Measurements from ENCODE around the gene BEX4. TPM values are rescaled to one million over a fixed set of nuclear protein-coding genes. Genes with fewer than 3 reads are reported as not detected.
"Not testable (repeated sequence)": the region's sequence is repeated elsewhere in the genome, so short reads cannot be mapped to it uniquely, and the experiment has no call there.

Gene BEX4
- total RNA-seq, 8 experiments from 2014 or later = 0.56 to 199 (median 110) TPM

GRCh38 chrX:103211012-103211715 is 3.7 kb upstream of the BEX4 start:
- in situ Hi-C loops (cut with MboI; ENCODE audit: low pct_unique_long_range_greater_than_20kb in 2 of 9, low sequenced_read_pairs in 9 of 9, unreplicated experiment in 9 of 9) = no loop called here
- no peak overlapping the region for H3K27ac ChIP-seq
- peak in 5 of 8 experiments; percentile 28 to 69 (median 52) for ATAC-seq (replicated peaks in 6 of 8)
- H3K4me3 ChIP-seq = no peak overlapping the region
- H3K4me1 ChIP-seq (replicated peaks in 1 of 2) = no peaks in the 10 kb centered on the region
- whole genome bisulfite sequencing, 10 experiments = 21 to 60% (median 39%) methylated on average over 3 to 4 of the region's 7 CpGs; no CpG with 5 or more reads in 7 of the 10 experiments

DNA sequence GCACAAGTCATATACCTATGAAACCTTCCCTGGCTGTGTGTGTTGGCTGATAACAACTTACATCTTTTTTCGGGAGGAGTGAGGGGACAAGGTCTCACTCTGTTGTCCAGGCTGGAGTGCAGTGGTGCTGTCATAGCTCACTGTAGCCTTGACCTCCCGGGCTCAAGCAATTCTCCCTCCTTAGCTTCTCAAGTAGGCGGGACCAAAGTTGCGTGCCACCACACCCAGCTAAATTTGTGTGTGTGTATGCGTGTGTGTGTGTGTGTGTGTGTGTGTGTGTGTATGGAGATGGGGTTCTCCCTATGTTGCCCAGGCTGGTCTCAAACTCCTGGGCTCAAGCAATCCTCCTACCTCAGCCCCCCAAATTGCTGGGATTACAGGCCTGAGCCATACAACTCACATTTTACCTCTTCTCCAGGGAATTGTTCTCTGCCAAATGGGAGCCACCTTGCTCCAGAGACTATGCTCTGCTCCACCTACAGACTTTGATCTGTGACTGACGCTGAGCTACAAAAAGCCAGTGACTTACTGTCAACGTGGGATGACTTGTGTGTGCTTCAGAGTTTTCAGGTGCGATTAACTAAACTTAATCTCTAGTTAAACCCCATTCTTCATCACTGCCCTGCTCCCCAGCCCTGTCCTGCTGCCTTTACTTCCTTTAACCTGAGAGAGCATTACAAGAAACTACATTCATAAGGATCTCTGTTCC is 2.0 kb upstream of the BEX4 start:
- H3K27ac ChIP-seq = no peak overlapping the region
- in situ Hi-C loops (cut with MboI; ENCODE audit: low pct_unique_long_range_greater_than_20kb in 2 of 9, low sequenced_read_pairs in 9 of 9, unreplicated experiment in 9 of 9) = no loop called here
- ATAC-seq (replicated peaks in 6 of 8) = peak in 1 of 8 experiments; percentile 19
- 40 to 100% methylated on average over 1 of the region's 8 CpGs; no CpG with 5 or more reads in 8 of the 10 experiments for WGBS, 10 experiments
- no peak overlapping the region for H3K4me3 ChIP-seq
- peaks cover 0 to 7% of the 10 kb centered on the region in 2 donors for H3K4me1 ChIP-seq (replicated peaks in 1 of 2)

DNA sequence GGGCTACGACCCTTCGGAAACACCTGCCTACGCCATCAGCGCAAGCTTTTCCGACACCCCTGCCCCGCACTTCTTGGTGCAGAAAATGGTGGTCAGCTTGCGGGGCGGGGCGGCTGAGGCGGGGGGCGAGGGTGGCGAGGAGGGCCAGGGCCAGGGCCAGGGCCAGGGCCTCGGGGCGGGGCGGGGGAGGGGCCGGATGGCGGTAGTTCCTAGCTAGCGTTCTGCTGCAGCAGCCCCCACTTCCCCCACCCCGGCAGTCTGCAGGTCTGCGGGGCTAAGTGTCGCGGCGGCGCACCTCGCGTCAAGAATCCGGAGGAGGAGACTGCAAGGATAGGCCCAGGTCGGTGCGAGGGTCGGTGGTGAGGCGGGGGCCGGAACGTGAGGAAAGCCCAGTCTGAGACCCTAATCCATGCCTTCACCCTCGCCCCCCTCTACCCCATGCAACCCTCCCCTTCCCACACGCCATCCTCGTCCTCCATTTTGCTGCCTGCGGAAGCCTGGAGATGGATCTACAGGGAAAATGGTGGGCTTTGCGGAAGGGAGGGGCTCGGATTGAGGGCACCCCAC is 600 bp downstream of the BEX4 start:
- peaks cover 0 to 7% of the 10 kb centered on the region in 2 donors for H3K4me1 ChIP-seq (replicated peaks in 1 of 2)
- WGBS, 10 experiments = no CpG with 5 or more reads among the region's 39 CpGs
- peak overlapping the region; percentile 60 to 98 (median 87) for H3K4me3 ChIP-seq
- in situ Hi-C loops (cut with MboI; ENCODE audit: low pct_unique_long_range_greater_than_20kb in 2 of 9, low sequenced_read_pairs in 9 of 9, unreplicated experiment in 9 of 9) = no loop called here
- H3K27ac ChIP-seq = peak overlapping the region; percentile 98 to 99
- peak in 6 of 8 experiments; percentile 43 to 77 (median 68) for ATAC-seq (replicated peaks in 6 of 8)

- WGBS, 10 experiments = 79% methylated on average over 21 of the region's 39 CpGs; no CpG with 5 or more reads in 9 of the 10 experiments
- ATAC-seq (replicated peaks in 6 of 8) = no peak
- Histone ChIP-seq H3K4me3 (no peak overlapping the region), H3K4me1 (replicated peaks in 1 of 2) (peaks cover 0 to 7% of the 10 kb centered on the region in 2 donors), H3K27ac (no peak overlapping the region)
- in situ Hi-C loops (cut with MboI; ENCODE audit: low pct_unique_long_range_greater_than_20kb in 2 of 9, low sequenced_read_pairs in 9 of 9, unreplicated experiment in 9 of 9) = no loop called here
These were observed 5.8 kb downstream of the BEX4 start for GRCh38 chrX:103220511-103221323.

GRCh38 chrX:103225918-103226317 is 11.0 kb downstream of the BEX4 start:
- in situ Hi-C loops (cut with MboI; ENCODE audit: low pct_unique_long_range_greater_than_20kb in 2 of 9, low sequenced_read_pairs in 9 of 9, unreplicated experiment in 9 of 9); H3K27ac ChIP-seq; H3K4me3 ChIP-seq; ATAC-seq (replicated peaks in 6 of 8); H3K4me1 ChIP-seq (replicated peaks in 1 of 2): not testable (repeated sequence)
- 0 to 100% (median 51%) methylated on average over 1 to 4 of the region's 4 CpGs; no CpG with 5 or more reads in 5 of the 10 experiments for WGBS, 10 experiments

DNA sequence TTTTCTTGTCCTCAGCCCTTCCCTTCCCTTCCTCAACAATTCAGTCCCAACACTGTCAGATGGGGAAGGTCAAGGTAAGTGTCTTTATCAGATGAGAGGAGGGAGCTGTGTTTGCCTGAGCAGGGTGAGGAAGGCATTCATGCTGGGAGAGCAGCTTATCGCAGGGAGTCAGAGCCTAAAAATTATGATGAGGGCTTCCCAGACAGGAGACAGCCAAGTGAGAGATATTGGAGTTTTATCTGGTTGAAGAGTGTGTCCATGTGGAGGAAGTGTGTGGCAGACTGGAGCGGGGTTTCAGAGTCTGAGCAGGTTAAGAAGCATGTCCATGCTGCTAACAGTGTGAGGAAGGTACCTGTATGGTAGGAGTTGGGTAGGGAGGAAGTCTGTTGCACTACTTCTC is 18.4 kb downstream of the BEX4 start:
- ATAC-seq (replicated peaks in 6 of 8) = no peak
- in situ Hi-C loops (cut with MboI; ENCODE audit: low pct_unique_long_range_greater_than_20kb in 2 of 9, low sequenced_read_pairs in 9 of 9, unreplicated experiment in 9 of 9) = no loop called here
- no peaks in the 10 kb centered on the region for H3K4me1 ChIP-seq (replicated peaks in 1 of 2)
- H3K4me3 ChIP-seq = no peak overlapping the region
- H3K27ac ChIP-seq = no peak overlapping the region
- WGBS, 10 experiments = 0 to 100% (median 20%) methylated on average over 1 of the region's 2 CpGs; no CpG with 5 or more reads in 6 of the 10 experiments

- H3K4me3 ChIP-seq = no peak overlapping the region
- no peak for ATAC-seq (replicated peaks in 6 of 8)
- no peaks in the 10 kb centered on the region for H3K4me1 ChIP-seq (replicated peaks in 1 of 2)
- no peak overlapping the region for H3K27ac ChIP-seq
- WGBS, 10 experiments = 86% methylated on average over 1 of the region's 1 CpG; no CpG with 5 or more reads in 9 of the 10 experiments
- in situ Hi-C loops (cut with MboI; ENCODE audit: low pct_unique_long_range_greater_than_20kb in 2 of 9, low sequenced_read_pairs in 9 of 9, unreplicated experiment in 9 of 9) = no loop called here
These were observed 20.0 kb downstream of the BEX4 start for GRCh38 chrX:103234869-103235268.

GRCh38 chrX:103235608-103236007 is 20.7 kb downstream of the BEX4 start:
- ATAC-seq (replicated peaks in 6 of 8); H3K27ac ChIP-seq; H3K4me1 ChIP-seq (replicated peaks in 1 of 2); in situ Hi-C loops (cut with MboI; ENCODE audit: low pct_unique_long_range_greater_than_20kb in 2 of 9, low sequenced_read_pairs in 9 of 9, unreplicated experiment in 9 of 9); H3K4me3 ChIP-seq: not testable (repeated sequence)
- WGBS, 10 experiments = 25 to 100% (median 72%) methylated on average over 1 to 2 of the region's 2 CpGs; no CpG with 5 or more reads in 4 of the 10 experiments

GRCh38 chrX:103236296-103236695 is 21.4 kb downstream of the BEX4 start:
- Histone ChIP-seq H3K4me3 (no peak overlapping the region), H3K27ac (no peak overlapping the region), H3K4me1 (replicated peaks in 1 of 2) (no peaks in the 10 kb centered on the region)
- ATAC-seq (replicated peaks in 6 of 8) = no peak
- in situ Hi-C loops (cut with MboI; ENCODE audit: low pct_unique_long_range_greater_than_20kb in 2 of 9, low sequenced_read_pairs in 9 of 9, unreplicated experiment in 9 of 9) = no loop called here
- WGBS, 10 experiments = 0% methylated on average over 1 of the region's 1 CpG; no CpG with 5 or more reads in 9 of the 10 experiments

GRCh38 chrX:103240155-103240554 is 25.2 kb downstream of the BEX4 start:
- no peak overlapping the region for H3K27ac ChIP-seq
- no peak overlapping the region for H3K4me3 ChIP-seq
- no peaks in the 10 kb centered on the region for H3K4me1 ChIP-seq (replicated peaks in 1 of 2)
- in situ Hi-C loops (cut with MboI; ENCODE audit: low pct_unique_long_range_greater_than_20kb in 2 of 9, low sequenced_read_pairs in 9 of 9, unreplicated experiment in 9 of 9) = no loop called here
- no peak for ATAC-seq (replicated peaks in 6 of 8)

- Histone ChIP-seq H3K4me3 (no peak overlapping the region), H3K4me1 (replicated peaks in 1 of 2) (peaks cover 0 to 4% of the 10 kb centered on the region in 2 donors), H3K27ac (no peak overlapping the region)
- in situ Hi-C loops (cut with MboI; ENCODE audit: low pct_unique_long_range_greater_than_20kb in 2 of 9, low sequenced_read_pairs in 9 of 9, unreplicated experiment in 9 of 9) = no loop called here
- peak in 1 of 8 experiments; percentile 52 for ATAC-seq (replicated peaks in 6 of 8)
These were observed 33.6 kb downstream of the BEX4 start for GRCh38 chrX:103248553-103248952.

DNA sequence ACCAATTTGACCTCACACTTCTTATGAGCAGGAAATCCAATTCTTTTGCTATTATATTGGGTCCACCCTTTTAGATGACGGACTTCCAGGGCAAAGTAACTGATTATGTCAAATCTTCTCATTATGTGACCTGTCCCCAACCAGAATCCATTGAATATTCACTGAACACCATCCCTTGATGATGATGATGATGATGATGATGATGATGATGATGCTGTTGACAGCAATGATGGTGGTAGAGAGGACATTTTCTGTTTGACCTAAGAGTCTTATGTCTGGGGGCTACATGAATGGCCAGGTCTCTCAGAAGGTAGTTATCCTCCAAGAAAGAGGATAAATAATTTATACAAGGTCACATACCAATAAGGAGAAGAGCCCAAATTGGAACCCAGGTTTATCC is 34.9 kb downstream of the BEX4 start:
- peaks cover 0 to 5% of the 10 kb centered on the region in 2 donors for H3K4me1 ChIP-seq (replicated peaks in 1 of 2)
- H3K4me3 ChIP-seq = no peak overlapping the region
- ATAC-seq (replicated peaks in 6 of 8) = no peak
- in situ Hi-C loops (cut with MboI; ENCODE audit: low pct_unique_long_range_greater_than_20kb in 2 of 9, low sequenced_read_pairs in 9 of 9, unreplicated experiment in 9 of 9) = no loop called here
- 33 to 67% methylated on average over 1 of the region's 1 CpG; no CpG with 5 or more reads in 8 of the 10 experiments for WGBS, 10 experiments
- H3K27ac ChIP-seq = no peak overlapping the region

DNA sequence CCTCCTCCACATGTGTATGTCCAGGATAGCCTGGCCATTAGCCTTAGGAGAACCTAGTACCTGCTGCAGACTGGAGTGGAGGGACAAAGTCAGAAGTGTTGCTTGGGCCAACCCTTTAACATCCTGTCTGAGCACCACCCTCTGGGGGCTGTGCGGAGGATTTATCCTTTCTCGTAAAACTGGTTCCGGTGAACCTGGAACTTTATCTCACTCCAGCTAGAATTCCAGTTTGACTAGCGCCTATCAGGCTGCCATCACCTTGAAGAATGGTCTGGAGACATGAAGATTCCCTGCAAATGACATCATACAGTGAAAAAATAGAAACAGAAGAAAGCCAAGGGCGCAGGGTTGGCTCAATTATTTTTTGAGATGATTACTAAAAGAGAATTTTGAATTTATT is 36.1 kb downstream of the BEX4 start:
- in situ Hi-C loops (cut with MboI; ENCODE audit: low pct_unique_long_range_greater_than_20kb in 2 of 9, low sequenced_read_pairs in 9 of 9, unreplicated experiment in 9 of 9) = no loop called here
- Histone ChIP-seq H3K27ac (no peak overlapping the region), H3K4me3 (no peak overlapping the region), H3K4me1 (replicated peaks in 1 of 2) (peaks cover 0 to 5% of the 10 kb centered on the region in 2 donors)
- ATAC-seq (replicated peaks in 6 of 8) = no peak
- 71 to 100% (median 98%) methylated on average over 1 to 5 of the region's 5 CpGs; no CpG with 5 or more reads in 6 of the 10 experiments for WGBS, 10 experiments

All from motor neuron (in vitro differentiated cells).